OCI-LY3 (cell line): ENCODE measurements around the gene CHST13.

Experiments
- CTCF ChIP-seq: fragments of 200-600, 300-600 bp; sonication (generic); IDR thresholded peaks from 2 replicates; pipeline ENCODE4 v1.5.1; 2014; ENCODE audit warnings: antibody characterized with exemption, low read length, low read depth
- EZH2phosphoT487 ChIP-seq: fragments of 200-600 bp; shearing (Covaris generic); IDR thresholded peaks from 2 replicates; pipeline ENCODE4 v1.6.1; 2018; ENCODE audit warnings: antibody characterized with exemption, mixed run types, low read depth

GRCh38 chr3:126540951-126541627 lies 17.1 kb downstream of the CHST13 start:
- TF ChIP-seq CTCF, result no peak
- no peak for TF ChIP-seq EZH2phosphoT487
